K562 (cell line): ENCODE data around the gene SLC8A1. TPM values are rescaled to one million over a fixed set of nuclear protein-coding genes. Genes with fewer than 3 reads are reported as not detected.

ENCODE experiments used
- ATAC-seq: fragments of 200-7000 bp; cut with Tn5 transposase; 3 replicates; pipeline ENCODE4 v1.9.1; 2020; ENCODE audit warnings: moderate library complexity
- BruUV-seq: library from RNA; stranded (reverse); fragments of 400-500 nt; replicated peaks from 2 replicates; lab custom pipeline; 2021; lab: Mats Ljungman, UMichigan
- CTCF ChIA-PET: fragments of 300-600 bp; formaldehyde crosslinking; extraction: SDS; loops from one replicate; lab custom pipeline; 2021; ENCODE audit warnings: low intra/inter-chr PET ratio; lab: Yijun Ruan, JAX
- POLR2A ChIA-PET: fragments of 300-600, 350-650 bp; sonication (Branson Sonifier 250); formaldehyde crosslinking; extraction: SDS; loops from one replicate; lab custom pipeline; 2021; ENCODE audit warnings: antibody characterized with exemption, inconsistent platforms; lab: Yijun Ruan, JAX
- DNase-seq, 4 experiments: peaks; one replicate each; pipeline versions ENCODE4 v3.0.0 to v3.0.0-alpha.2; 2011 to 2018; ENCODE audit warnings: low spot score in 3 of 4, mixed read lengths in 3 of 4; ENCODE audit errors: extremely low read depth in 1 of 4
- FAIRE-seq: peaks from 2 replicates; lab custom pipeline; 2011; peaks lifted over from hg19 to GRCh38; lab: Jason Lieb, UNC
- H2AFZ ChIP-seq: 2 replicates; pipeline ENCODE4 v1.6.0; 2011; ENCODE audit warnings: low read depth, low read length, control low read depth, inconsistent platforms
- H3K27ac ChIP-seq: fragments of 200-600 bp; 3 replicates; pipeline ENCODE4 v1.8.0; 2011; ENCODE audit warnings: low read depth, mild to moderate bottlenecking, control low read depth, inconsistent platforms, low read length, moderate library complexity, mixed read lengths; ENCODE audit errors: extremely low read depth
- H3K27me3 ChIP-seq, 2 experiments: fragments of 300-600 bp in 1 of 2; 2 replicates in 1 of 2; 3 replicates in 1 of 2; pipeline versions ENCODE4 v1.6.0 to v1.8.0; 2011; ENCODE audit warnings: inconsistent platforms in 2 of 2, low read length in 2 of 2, mild to moderate bottlenecking in 1 of 2, mixed read lengths in 1 of 2, moderate library complexity in 1 of 2; ENCODE audit not compliant: control insufficient read depth in 2 of 2, insufficient read depth in 2 of 2
- H3K36me3 ChIP-seq: fragments of 300-600 bp; 3 replicates; pipeline ENCODE4 v1.8.0; 2011; ENCODE audit warnings: mild to moderate bottlenecking, low read length, inconsistent platforms; ENCODE audit not compliant: control insufficient read depth, insufficient read depth
- H3K4me1 ChIP-seq, 2 experiments: fragments of 200-600 bp in 1 of 2; replicated peaks in 1 of 2; 2 replicates in 1 of 2; 3 replicates in 1 of 2; pipeline versions ENCODE4 v1.5.1 to v1.8.0; 2011; ENCODE audit warnings: inconsistent platforms in 2 of 2, low read length in 2 of 2, mild to moderate bottlenecking in 1 of 2, mixed read lengths in 1 of 2, moderate library complexity in 1 of 2; ENCODE audit not compliant: control insufficient read depth in 2 of 2, insufficient read depth in 2 of 2
- H3K4me2 ChIP-seq: 2 replicates; pipeline ENCODE4 v1.6.1; 2011; ENCODE audit warnings: low read length, control low read depth, inconsistent platforms, mixed read lengths; ENCODE audit not compliant: insufficient read depth
- H3K4me3 ChIP-seq: fragments of 200-600 bp; sonication (generic), shearing (Covaris generic); 2 replicates; pipeline ENCODE4 v1.5.1; 2016; ENCODE audit warnings: control low read depth, inconsistent platforms
- H3K79me2 ChIP-seq: fragments of 200-600 bp; 3 replicates; pipeline ENCODE4 v1.8.0; 2011; ENCODE audit warnings: low read length, inconsistent platforms; ENCODE audit not compliant: control insufficient read depth, insufficient read depth
- H3K9ac ChIP-seq, 2 experiments: 2 replicates each; pipeline versions ENCODE4 v1.6.0 to v1.6.1; 2011; ENCODE audit warnings: low read depth in 2 of 2, low read length in 2 of 2, control low read depth in 1 of 2, inconsistent platforms in 1 of 2, mild to moderate bottlenecking in 1 of 2, mixed read lengths in 1 of 2; ENCODE audit not compliant: insufficient read depth in 1 of 2
- H3K9me1 ChIP-seq: one replicate; pipeline ENCODE4 v1.6.0; 2011; ENCODE audit warnings: inconsistent platforms, mild to moderate bottlenecking, low read length, moderate library complexity; ENCODE audit not compliant: control insufficient read depth, insufficient read depth
- H3K9me3 ChIP-seq: replicated peaks from 2 replicates; pipeline ENCODE4 v1.5.1; 2011; ENCODE audit warnings: low read depth, low read length, inconsistent platforms; ENCODE audit not compliant: control insufficient read depth, insufficient read depth
- H4K20me1 ChIP-seq: replicated peaks from 2 replicates; pipeline ENCODE4 v1.6.1; 2011; ENCODE audit warnings: low read length, inconsistent platforms, mixed read lengths; ENCODE audit not compliant: control insufficient read depth, insufficient read depth
- CTCFL ChIP-seq: IDR thresholded peaks from 2 replicates; pipeline ENCODE4 v1.6.1; 2011; ENCODE audit warnings: borderline replicate concordance, low read depth, mild to moderate bottlenecking, moderate library complexity, low read length; ENCODE audit not compliant: insufficient read depth, poor library complexity, severe bottlenecking
- CXXC5 ChIP-seq: fragments of 250-450 bp; sonication (Bioruptor Pico); IDR thresholded peaks from 2 replicates; pipeline ENCODE4 v1.8.0; 2022; ENCODE audit warnings: inconsistent platforms, mild to moderate bottlenecking, moderate library complexity
- EHMT2 ChIP-seq: fragments of 450-650 bp; IDR thresholded peaks from 2 replicates; pipeline ENCODE4 v1.6.1; 2018; ENCODE audit warnings: antibody characterized with exemption
- ELF4 ChIP-seq: fragments of 450-650 bp; formaldehyde crosslinking; IDR thresholded peaks from 2 replicates; pipeline ENCODE4 v1.4.0; 2022; ENCODE audit warnings: missing genetic modification characterization
- EP400 ChIP-seq: fragments of 450-650 bp; IDR thresholded peaks from 2 replicates; pipeline ENCODE4 v1.6.1; 2017; ENCODE audit warnings: antibody characterized with exemption, mild to moderate bottlenecking, moderate library complexity
- FOXJ2 ChIP-seq: fragments of 200-800 bp; sonication (Bioruptor generic); IDR thresholded peaks from 2 replicates; pipeline ENCODE4 v1.6.1; 2016; ENCODE audit warnings: missing genetic modification characterization, missing compliant biosample characterization
- GATAD2A ChIP-seq: fragments of 450-650 bp; IDR thresholded peaks from 2 replicates; pipeline ENCODE4 v1.6.1; 2017
- NCOR1 ChIP-seq: fragments of 450-650 bp; IDR thresholded peaks from 2 replicates; pipeline ENCODE4 v1.6.1; 2016; ENCODE audit warnings: mild to moderate bottlenecking, moderate library complexity
- NUFIP1 ChIP-seq: fragments of 450-650 bp; IDR thresholded peaks from 2 replicates; pipeline ENCODE4 v1.6.1; 2018; ENCODE audit not compliant: partially characterized antibody
- PATZ1 ChIP-seq: fragments of 250-450 bp; sonication (Bioruptor Pico); IDR thresholded peaks from 2 replicates; pipeline ENCODE4 v1.5.0; 2020; ENCODE audit warnings: mild to moderate bottlenecking, borderline replicate concordance
- SIN3B ChIP-seq: fragments of 450-650 bp; IDR thresholded peaks from 2 replicates; pipeline ENCODE4 v1.6.1; 2017; ENCODE audit warnings: low read depth, mild to moderate bottlenecking, moderate library complexity
- TAF15 ChIP-seq: fragments of 200-400 bp; formaldehyde crosslinking; IDR thresholded peaks from 2 replicates; pipeline ENCODE4 v1.6.1; 2017; ENCODE audit warnings: mild to moderate bottlenecking, low read depth, low read length, moderate library complexity
- ZNF197 ChIP-seq: fragments of 200-800 bp; sonication (Bioruptor generic); IDR thresholded peaks from 2 replicates; pipeline ENCODE4 v1.6.1; 2016; ENCODE audit warnings: low read depth, missing genetic modification characterization, missing compliant biosample characterization
- whole genome bisulfite sequencing: fragments of 100-300 bp; shearing (Covaris generic); methylation state at CpG from one replicate; pipeline ENCODE4 v1.1.6; 2016; ENCODE audit warnings: low coverage, mixed read lengths; ENCODE audit not compliant: insufficient coverage; ENCODE audit errors: missing lambda C conversion rate; 5-methylcytosine and 5-hydroxymethylcytosine counted together
- in situ Hi-C: fragments of 300-500 bp; cut with MboI; formaldehyde crosslinking; loops from 4 replicates; pipeline ENCODE4 v1.15.0; 2018; ENCODE audit warnings: inconsistent platforms, mixed read lengths
- intact Hi-C: fragments of 100-400 bp; cut with micrococcal nuclease; formaldehyde crosslinking; loops from 2 replicates; pipeline ENCODE4 v1.14.2; 2022
- polyA plus RNA-seq, 8 experiments: library from polyadenylated mRNA; depleted of rRNA in 4 of 8; stranded (reverse) in 5 of 8; unstranded in 3 of 8; fragments of >200 nt; fragmentation: Nextera tagmentation in 2 of 8; fragmentation: Illumina TruSeq in 1 of 8; extraction: Ambion mirVana in 2 of 8; extraction: Trizol in 1 of 8; gene quantifications; 2 replicates each; pipeline versions ENCODE4 v1.2.1 to v1.2.3, GENCODE V29; 2011 to 2014; ENCODE audit warnings: inconsistent platforms in 1 of 8, missing spikeins in 1 of 8
- total RNA-seq, 7 experiments: library from RNA; depleted of rRNA in 6 of 7; stranded (reverse); fragments of >200 nt in 6 of 7; fragmentation: Illumina TruSeq in 2 of 7; extraction: Trizol in 2 of 7; gene quantifications; 2 replicates each; pipeline versions ENCODE4 v1.2.1 to v1.2.3, GENCODE V29; 2011 to 2021; ENCODE audit warnings: low replicate concordance in 1 of 7
- TF ChIP-seq, protein P1 (sequence below), 2 experiments: IDR thresholded peaks in 1 of 2; conservative IDR thresholded peaks in 1 of 2; 2 replicates each; pipeline ENCODE4 v1.6.1; 2016; ENCODE audit warnings: low read depth in 2 of 2, mild to moderate bottlenecking in 1 of 2, missing compliant biosample characterization in 1 of 2, missing genetic modification characterization in 1 of 2, moderate library complexity in 1 of 2
- TF ChIP-seq, protein P2 (sequence below): fragments of 450-650 bp; IDR thresholded peaks from 2 replicates; pipeline ENCODE4 v1.6.1; 2016; ENCODE audit warnings: borderline replicate concordance

The SLC8A1 gene
- total and polyA plus RNA-seq, 9 of the 15 experiments (the other 6 are each of a cell fraction or from before 2014, with no cell fraction given): not detected

- Histone ChIP-seq H3K9me1 (no peaks in the 10 kb centered on the region), H3K36me3 (no peaks in the 10 kb centered on the region), H3K4me3 (no peak overlapping the region), H3K4me2 (no peak overlapping the region), H3K9me3 (no peaks in the 10 kb centered on the region), H3K27me3 (no peaks in the 10 kb centered on the region), H2AFZ (no peak overlapping the region), H3K79me2 (no peaks in the 10 kb centered on the region), H3K27ac (no peak overlapping the region), H3K9ac (no peak overlapping the region), H4K20me1 (no peaks in the 10 kb centered on the region), H3K4me1 (no peaks in the 10 kb centered on the region)
- ChIA-PET CTCF (no interaction called here), POLR2A (no interaction called here)
- intact Hi-C loops (no loop called here), in situ Hi-C loops (no loop called here)
- WGBS: 0% methylated on average over 2 of the region's 2 CpGs
- BruUV-seq: no TSS peak
- ATAC-seq (no peak), FAIRE-seq (no peak), DNase-seq (no peak)
- TF ChIP-seq CXXC5 (CRISPR knock-in tag) (no peak), NCOR1 (no peak), ELF4 (CRISPR knock-in tag) (no peak), EHMT2 (no peak), ZNF197 (CRISPR knock-in tag) (no peak), EP400 (no peak), NUFIP1 (no peak), FOXJ2 (tag) (no peak), GATAD2A (no peak), SIN3B (no peak), PATZ1 (CRISPR knock-in tag) (no peak), TAF15 (no peak), CTCFL (no peak)
- TF ChIP-seq, protein P1, sequence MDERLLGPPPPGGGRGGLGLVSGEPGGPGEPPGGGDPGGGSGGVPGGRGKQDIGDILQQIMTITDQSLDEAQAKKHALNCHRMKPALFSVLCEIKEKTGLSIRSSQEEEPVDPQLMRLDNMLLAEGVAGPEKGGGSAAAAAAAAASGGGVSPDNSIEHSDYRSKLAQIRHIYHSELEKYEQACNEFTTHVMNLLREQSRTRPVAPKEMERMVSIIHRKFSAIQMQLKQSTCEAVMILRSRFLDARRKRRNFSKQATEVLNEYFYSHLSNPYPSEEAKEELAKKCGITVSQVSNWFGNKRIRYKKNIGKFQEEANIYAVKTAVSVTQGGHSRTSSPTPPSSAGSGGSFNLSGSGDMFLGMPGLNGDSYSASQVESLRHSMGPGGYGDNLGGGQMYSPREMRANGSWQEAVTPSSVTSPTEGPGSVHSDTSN (CRISPR knock-in tag; IDR thresholded peaks at IDR 0.05; ENCODE audit: low read depth): no peak
- TF ChIP-seq, protein P1 (tag; conservative IDR thresholded peaks at IDR 0.05; ENCODE audit: low read depth): no peak
- TF ChIP-seq, protein P2, sequence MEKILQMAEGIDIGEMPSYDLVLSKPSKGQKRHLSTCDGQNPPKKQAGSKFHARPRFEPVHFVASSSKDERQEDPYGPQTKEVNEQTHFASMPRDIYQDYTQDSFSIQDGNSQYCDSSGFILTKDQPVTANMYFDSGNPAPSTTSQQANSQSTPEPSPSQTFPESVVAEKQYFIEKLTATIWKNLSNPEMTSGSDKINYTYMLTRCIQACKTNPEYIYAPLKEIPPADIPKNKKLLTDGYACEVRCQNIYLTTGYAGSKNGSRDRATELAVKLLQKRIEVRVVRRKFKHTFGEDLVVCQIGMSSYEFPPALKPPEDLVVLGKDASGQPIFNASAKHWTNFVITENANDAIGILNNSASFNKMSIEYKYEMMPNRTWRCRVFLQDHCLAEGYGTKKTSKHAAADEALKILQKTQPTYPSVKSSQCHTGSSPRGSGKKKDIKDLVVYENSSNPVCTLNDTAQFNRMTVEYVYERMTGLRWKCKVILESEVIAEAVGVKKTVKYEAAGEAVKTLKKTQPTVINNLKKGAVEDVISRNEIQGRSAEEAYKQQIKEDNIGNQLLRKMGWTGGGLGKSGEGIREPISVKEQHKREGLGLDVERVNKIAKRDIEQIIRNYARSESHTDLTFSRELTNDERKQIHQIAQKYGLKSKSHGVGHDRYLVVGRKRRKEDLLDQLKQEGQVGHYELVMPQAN: no peak
Observed at GRCh38 chr2:40343902-40344301, 108.0 kb downstream of the SLC8A1 start.
